Measurements from ENCODE around the gene TMEM92. TPM values are rescaled to one million over a fixed set of nuclear protein-coding genes. Genes with fewer than 3 reads are reported as not detected.
A peak's percentile ranks its signal among the peaks of the same experiment; 100 is the strongest.
"Not testable (repeated sequence)": the region's sequence is repeated elsewhere in the genome, so short reads cannot be mapped to it uniquely, and the experiment has no call there.

Gene TMEM92
- total RNA-seq, 1 experiment from 2014 or later, result 1.5 TPM

DNA sequence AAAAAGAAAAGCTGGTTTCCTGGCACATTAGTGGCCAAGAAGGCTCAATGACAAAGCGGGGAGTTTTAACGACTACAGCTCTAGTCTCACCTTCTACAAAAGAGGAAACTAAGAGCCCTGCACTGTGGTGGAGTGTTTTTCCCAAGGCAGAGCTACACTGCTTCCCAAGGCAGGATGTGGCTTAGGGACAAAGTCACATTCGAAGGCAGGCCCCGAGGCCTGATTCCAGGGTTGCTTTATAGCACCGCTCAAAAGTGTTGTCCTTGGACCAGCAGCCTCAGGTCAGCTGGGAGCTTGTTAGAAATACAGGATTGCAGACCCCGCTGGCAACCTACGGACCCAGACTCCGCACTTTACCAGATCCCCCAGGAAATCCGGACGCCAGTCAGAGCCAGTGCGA, 23.8 kb downstream of the TMEM92 start:
- H3K4me3 Mint-ChIP-seq (ENCODE audit: unreplicated experiment), result no peak overlapping the region
- H3K27me3 Mint-ChIP-seq (ENCODE audit: insufficient read depth, unreplicated experiment), result no peaks in the 10 kb centered on the region
- ChIA-PET POLR2A (interaction anchor here (3.0 kb wide), 1 partner anchor 98 kb away, joined by 17 read pairs; no protein-coding TSS in a partner anchor), CTCF (interaction anchor here (0.6 to 13.0 kb wide), 35 partner anchors 9 to 1567 kb away, joined by 3 to 198 read pairs (median 4); partner anchors contain the start of genes COL1A1, PDK2, SGCA and TMEM92)
- no peaks in the 10 kb centered on the region for H3K4me1 Mint-ChIP-seq (ENCODE audit: insufficient read depth, unreplicated experiment)
- TF ChIP-seq CTCF (IDR thresholded peaks at IDR 0.05; ENCODE audit: unreplicated experiment), result no peak
- H3K36me3 Mint-ChIP-seq (ENCODE audit: insufficient read depth, unreplicated experiment), result no peaks in the 10 kb centered on the region
- BruUV-seq (replicated peaks), result no TSS peak
- intact Hi-C loops (cut with micrococcal nuclease), result no loop called here
- DNase-seq (ENCODE audit: unreplicated experiment), result no peak
- H3K27ac Mint-ChIP-seq (ENCODE audit: low read depth, unreplicated experiment), result no peak overlapping the region
- no peaks in the 10 kb centered on the region for H3K9me3 Mint-ChIP-seq (ENCODE audit: unreplicated experiment)

- TF ChIP-seq CTCF (IDR thresholded peaks at IDR 0.05; ENCODE audit: unreplicated experiment), result no peak
- POLR2A ChIA-PET, result interaction anchor here (1.1 kb wide), 1 partner anchor 100 kb away, joined by 4 read pairs; no protein-coding TSS in a partner anchor
- H3K36me3 Mint-ChIP-seq (ENCODE audit: insufficient read depth, unreplicated experiment), result peaks cover 6% of the 10 kb centered on the region
- H3K4me1 Mint-ChIP-seq (ENCODE audit: insufficient read depth, unreplicated experiment), result no peaks in the 10 kb centered on the region
- intact Hi-C loops (cut with micrococcal nuclease), result no loop called here
- no peak overlapping the region for H3K4me3 Mint-ChIP-seq (ENCODE audit: unreplicated experiment)
- H3K9me3 Mint-ChIP-seq (ENCODE audit: unreplicated experiment), result no peaks in the 10 kb centered on the region
- no peak for DNase-seq (ENCODE audit: unreplicated experiment)
- no peaks in the 10 kb centered on the region for H3K27me3 Mint-ChIP-seq (ENCODE audit: insufficient read depth, unreplicated experiment)
- no peak overlapping the region for H3K27ac Mint-ChIP-seq (ENCODE audit: low read depth, unreplicated experiment)
- no TSS peak for BruUV-seq (replicated peaks)
- CTCF ChIA-PET, result interaction anchor here (0.6 to 3.5 kb wide), 6 partner anchors 41 to 205 kb away, joined by 3 to 15 read pairs (median 8); partner anchors contain the start of genes COL1A1 and PDK2
These were observed 25.5 kb downstream of the TMEM92 start for GRCh38 chr17:50299776-50300175.

- DNase-seq (ENCODE audit: unreplicated experiment); intact Hi-C loops (cut with micrococcal nuclease); H3K27me3 Mint-ChIP-seq (ENCODE audit: insufficient read depth, unreplicated experiment); BruUV-seq (replicated peaks); H3K9me3 Mint-ChIP-seq (ENCODE audit: unreplicated experiment); H3K36me3 Mint-ChIP-seq (ENCODE audit: insufficient read depth, unreplicated experiment); H3K4me1 Mint-ChIP-seq (ENCODE audit: insufficient read depth, unreplicated experiment); H3K4me3 Mint-ChIP-seq (ENCODE audit: unreplicated experiment): not testable (repeated sequence)
- ChIA-PET CTCF (interaction anchor here (0.6 to 3.5 kb wide), 6 partner anchors 11 to 206 kb away, joined by 3 to 15 read pairs (median 8); partner anchors contain the start of genes COL1A1 and PDK2), POLR2A (interaction anchor here (0.5 to 1.1 kb wide), 2 partner anchors 24 to 101 kb away, joined by 3 to 4 read pairs; no protein-coding TSS in a partner anchor)
- peak overlapping the region; percentile 84 for H3K27ac Mint-ChIP-seq (ENCODE audit: low read depth, unreplicated experiment)
These were observed 26.6 kb downstream of the TMEM92 start for GRCh38 chr17:50300824-50301223.

DNA sequence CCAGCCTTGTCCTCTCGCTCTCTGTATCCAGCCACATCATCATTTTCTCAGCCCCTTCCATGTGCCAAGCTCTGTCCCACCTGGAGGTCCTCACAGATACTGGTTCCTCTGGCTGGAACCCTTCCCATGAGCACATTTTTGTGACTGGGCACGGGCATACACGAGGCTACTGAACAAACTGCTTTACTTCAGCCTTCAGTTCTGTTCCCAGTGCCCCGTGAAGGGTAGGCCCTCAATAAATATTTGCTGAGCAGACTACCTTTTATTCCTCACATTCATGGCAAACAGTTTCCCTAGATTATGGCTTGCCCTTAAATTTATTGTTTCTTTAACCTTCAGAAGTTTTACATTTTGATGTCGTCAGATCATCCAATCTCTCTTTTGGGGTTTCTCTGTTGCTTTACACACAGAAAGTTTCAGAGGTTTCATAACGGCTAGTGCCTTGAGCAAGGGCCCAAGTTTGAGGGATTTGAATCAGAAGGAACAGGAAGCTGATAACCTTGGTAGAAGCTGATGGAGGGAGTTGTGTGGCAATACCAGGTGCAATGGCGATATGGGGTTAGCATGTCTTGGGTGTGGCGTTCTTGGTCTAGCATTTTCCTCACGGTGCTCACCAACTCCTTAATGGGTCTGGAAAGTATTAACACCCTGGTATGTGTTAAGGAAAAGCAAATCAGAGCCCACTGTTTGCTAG, 27.8 kb downstream of the TMEM92 start:
- H3K4me3 Mint-ChIP-seq (ENCODE audit: unreplicated experiment), result no peak overlapping the region
- ChIA-PET POLR2A (no interaction called here), CTCF (interaction anchor here (0.6 to 2.4 kb wide), 4 partner anchors 10 to 101 kb away, joined by 3 to 15 read pairs (median 5); partner anchors contain the start of gene COL1A1)
- peaks cover 6% of the 10 kb centered on the region for H3K36me3 Mint-ChIP-seq (ENCODE audit: insufficient read depth, unreplicated experiment)
- intact Hi-C loops (cut with micrococcal nuclease), result no loop called here
- BruUV-seq (replicated peaks), result no TSS peak
- H3K9me3 Mint-ChIP-seq (ENCODE audit: unreplicated experiment), result no peaks in the 10 kb centered on the region
- H3K27me3 Mint-ChIP-seq (ENCODE audit: insufficient read depth, unreplicated experiment), result no peaks in the 10 kb centered on the region
- DNase-seq (ENCODE audit: unreplicated experiment), result no peak
- no peak overlapping the region for H3K27ac Mint-ChIP-seq (ENCODE audit: low read depth, unreplicated experiment)
- no peaks in the 10 kb centered on the region for H3K4me1 Mint-ChIP-seq (ENCODE audit: insufficient read depth, unreplicated experiment)
- TF ChIP-seq CTCF (IDR thresholded peaks at IDR 0.05; ENCODE audit: unreplicated experiment), result no peak

Measured in MCF 10A (cell line).